NCI-H1436 treated with DMSO at 0.1 percent for 48 hours (cell line): ENCODE results near the gene EHMT1.

Experiments used
- DNase-seq: peaks from one replicate; lab custom pipeline; 2025; lab: John Stamatoyannopoulos, UW

The EHMT1 gene

GRCh38 chr9:137829260-137829996 is 210.6 kb downstream of the EHMT1 start:
- DNase-seq = no peak

- no peak for DNase-seq
Observed at GRCh38 chr9:137832191-137832700, 213.4 kb downstream of the EHMT1 start.

- no peak for DNase-seq
Observed at GRCh38 chr9:137832830-137833590, 214.2 kb downstream of the EHMT1 start.

- DNase-seq = no peak
Observed at GRCh38 chr9:137833721-137834613, 215.2 kb downstream of the EHMT1 start.

- DNase-seq = no peak
Observed at GRCh38 chr9:137834846-137835546, 216.2 kb downstream of the EHMT1 start.

GRCh38 chr9:137836151-137836830 is 217.5 kb downstream of the EHMT1 start:
- no peak for DNase-seq

- no peak for DNase-seq
Observed at GRCh38 chr9:137836831-137837241, 218.0 kb downstream of the EHMT1 start.

- DNase-seq = no peak
Observed at GRCh38 chr9:137837345-137838278, 218.8 kb downstream of the EHMT1 start.

GRCh38 chr9:137838576-137838975 is 219.8 kb downstream of the EHMT1 start:
- DNase-seq = no peak

GRCh38 chr9:137843355-137843754 is 224.6 kb downstream of the EHMT1 start:
- DNase-seq = no peak

- no peak for DNase-seq
Observed at GRCh38 chr9:137851516-137852267, 232.9 kb downstream of the EHMT1 start.

GRCh38 chr9:137853392-137853995 is 234.7 kb downstream of the EHMT1 start:
- DNase-seq = no peak

GRCh38 chr9:137860361-137860760 is 241.6 kb downstream of the EHMT1 start:
- DNase-seq = no peak

GRCh38 chr9:137865581-137866145 is 246.9 kb downstream of the EHMT1 start:
- DNase-seq = no peak

GRCh38 chr9:137866226-137867141 is 247.7 kb downstream of the EHMT1 start:
- DNase-seq = no peak

- DNase-seq = no peak
Observed at GRCh38 chr9:137870432-137870831, 251.6 kb downstream of the EHMT1 start.

- no peak for DNase-seq
Observed at GRCh38 chr9:137872296-137872695, 253.5 kb downstream of the EHMT1 start.
